ENCODE measurements around the gene TRIM47.

GRCh38 chr17:75908201-75908600, 29.8 kb upstream of the TRIM47 start:
- TF ChIP-seq CTCF (IDR thresholded peaks at IDR 0.05; ENCODE audit: low read depth, low read length) (no peak), POLR2A (IDR thresholded peaks at IDR 0.05; ENCODE audit: extremely low read depth, insufficient read length) (no peak), MYC (IDR thresholded peaks at IDR 0.05; ENCODE audit: low read depth, low read length) (no peak), MAX (IDR thresholded peaks at IDR 0.05; ENCODE audit: low read depth, low read length) (no peak)

Measured in NB4 (cell line).